Measurements from ENCODE around the gene TRIM34.
"Not testable (repeated sequence)": the region's sequence is repeated elsewhere in the genome, so short reads cannot be mapped to it uniquely, and the experiment has no call there.

The TRIM34 gene

GRCh38 chr11:5624489-5625279, at the start of gene TRIM34:
TSS of gene TRIM34 (plus strand) at chr11:5625001. CDS start at chr11:5632332, 7,331 bp downstream.
- DNase-seq (ENCODE audit: low read depth), result peak; percentile 37

DNA sequence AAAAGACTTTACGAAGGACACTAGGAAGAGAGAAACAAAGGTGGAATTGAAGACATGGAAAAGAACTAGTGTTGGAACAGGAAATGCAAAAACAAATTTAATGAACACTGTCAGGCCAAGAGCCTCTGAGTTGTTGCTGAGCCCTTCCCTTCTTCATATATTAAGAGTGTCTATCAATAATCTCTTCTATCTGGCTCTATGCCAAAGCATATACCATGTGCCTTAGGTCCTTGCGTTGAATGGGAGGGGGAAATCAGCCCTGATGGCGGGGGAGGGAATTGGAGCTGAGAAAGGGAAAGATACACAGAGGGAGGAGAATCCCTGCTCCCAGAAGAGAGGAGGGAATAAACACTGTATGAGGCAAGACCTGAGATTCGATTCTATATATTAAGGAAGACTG, 49.6 kb upstream of the TRIM34 start:
- DNase-seq (ENCODE audit: low read depth), result no peak

DNA sequence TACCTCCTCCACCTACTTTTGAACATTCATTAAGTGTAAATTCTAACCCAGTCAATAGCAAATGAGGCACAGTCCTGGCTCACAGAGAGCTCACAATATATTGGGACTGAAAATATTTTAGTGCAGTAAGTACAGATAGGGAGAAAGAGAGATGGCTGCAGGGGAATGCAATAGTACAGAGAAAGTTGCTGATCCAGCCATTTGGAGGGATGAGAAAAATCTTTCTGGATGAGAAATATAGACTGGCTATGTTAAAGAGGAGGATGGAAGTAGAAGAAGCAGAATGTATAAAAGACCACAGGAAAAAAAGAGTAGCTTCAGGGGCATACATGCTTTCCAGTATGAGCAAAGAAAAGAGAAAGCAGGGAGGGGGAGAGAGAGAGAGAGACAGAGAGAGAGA, 47.7 kb upstream of the TRIM34 start:
- DNase-seq (ENCODE audit: low read depth), result no peak

- no peak for DNase-seq (ENCODE audit: low read depth)
Observed at GRCh38 chr11:5580577-5580976, 44.2 kb upstream of the TRIM34 start, which contains the start of gene OR52B6. TSS of gene OR52B6 (plus strand) at chr11:5580877. CDS start at chr11:5580877, 0 bp downstream.

DNA sequence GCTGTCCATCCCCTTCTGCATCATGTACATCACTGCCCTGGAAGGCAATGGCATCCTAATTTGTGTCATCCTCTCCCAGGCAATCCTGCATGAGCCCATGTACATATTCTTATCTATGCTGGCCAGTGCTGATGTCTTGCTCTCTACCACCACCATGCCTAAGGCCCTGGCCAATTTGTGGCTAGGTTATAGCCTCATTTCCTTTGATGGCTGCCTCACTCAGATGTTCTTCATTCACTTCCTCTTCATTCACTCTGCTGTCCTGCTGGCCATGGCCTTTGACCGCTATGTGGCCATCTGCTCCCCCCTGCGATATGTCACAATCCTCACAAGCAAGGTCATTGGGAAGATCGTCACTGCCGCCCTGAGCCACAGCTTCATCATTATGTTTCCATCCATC, 43.8 kb upstream of the TRIM34 start:
- DNase-seq (ENCODE audit: low read depth), result no peak

DNA sequence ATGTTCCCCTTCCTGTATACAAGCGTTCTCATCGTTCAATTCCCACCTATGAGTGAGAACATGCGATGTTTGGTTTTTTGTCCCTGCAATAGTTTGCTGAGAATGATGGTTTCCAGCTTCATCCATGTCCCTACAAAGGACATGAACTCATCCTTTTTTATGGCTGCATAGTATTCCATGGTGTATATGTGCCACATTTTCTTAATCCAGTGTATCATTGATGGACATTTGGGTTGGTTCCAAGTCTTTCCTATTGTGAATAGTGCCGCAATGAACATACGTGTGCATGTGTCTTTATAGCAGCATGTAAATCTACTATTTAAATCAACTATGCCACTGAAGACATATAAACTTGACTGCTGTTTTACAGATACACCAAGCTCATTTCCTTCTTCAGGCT, 40.3 kb upstream of the TRIM34 start:
- not testable (repeated sequence) for DNase-seq (ENCODE audit: low read depth)

DNA sequence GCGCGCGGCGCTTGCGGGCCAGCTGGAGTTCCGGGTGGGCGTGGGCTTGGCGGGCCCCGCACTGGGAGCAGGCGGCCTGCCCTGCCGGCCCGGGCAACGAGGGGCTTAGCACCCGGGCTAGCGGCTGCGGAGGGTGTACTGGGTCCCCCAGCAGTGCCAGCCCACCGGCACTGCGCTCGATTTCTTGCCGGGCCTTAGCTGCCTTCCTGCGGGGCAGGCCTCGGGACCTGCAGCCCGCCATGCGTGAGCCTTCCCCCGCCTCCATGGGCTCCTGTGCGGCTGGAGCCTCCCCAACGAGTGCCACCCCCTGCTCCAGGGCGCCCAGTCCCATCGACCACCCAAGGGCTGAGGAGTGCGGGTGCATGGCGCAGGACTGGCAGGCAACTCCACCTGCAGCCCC, 34.9 kb upstream of the TRIM34 start:
- DNase-seq (ENCODE audit: low read depth), result not testable (repeated sequence)

GRCh38 chr11:5591613-5592012, 33.2 kb upstream of the TRIM34 start:
- DNase-seq (ENCODE audit: low read depth), result no peak

DNA sequence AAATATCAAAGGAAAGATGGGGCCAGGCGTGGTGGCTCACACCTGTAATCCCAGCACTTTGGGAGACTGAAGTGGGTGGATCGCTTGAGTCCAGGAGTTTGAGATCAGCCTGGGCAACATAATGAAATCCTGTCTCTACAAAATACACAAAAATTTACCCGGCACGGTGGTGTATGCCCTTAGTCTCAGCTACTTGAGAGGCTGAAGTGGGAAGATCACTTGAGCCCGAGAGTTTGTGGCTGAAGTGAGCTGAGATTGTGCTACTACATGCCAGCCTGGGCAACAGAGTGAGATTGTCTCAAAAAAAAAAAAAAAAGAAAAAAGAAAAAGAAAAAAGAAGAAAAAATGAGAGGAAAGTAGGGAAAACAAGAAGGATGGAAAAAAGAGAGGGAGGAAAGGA, 32.2 kb upstream of the TRIM34 start:
- DNase-seq (ENCODE audit: low read depth), result no peak

DNA sequence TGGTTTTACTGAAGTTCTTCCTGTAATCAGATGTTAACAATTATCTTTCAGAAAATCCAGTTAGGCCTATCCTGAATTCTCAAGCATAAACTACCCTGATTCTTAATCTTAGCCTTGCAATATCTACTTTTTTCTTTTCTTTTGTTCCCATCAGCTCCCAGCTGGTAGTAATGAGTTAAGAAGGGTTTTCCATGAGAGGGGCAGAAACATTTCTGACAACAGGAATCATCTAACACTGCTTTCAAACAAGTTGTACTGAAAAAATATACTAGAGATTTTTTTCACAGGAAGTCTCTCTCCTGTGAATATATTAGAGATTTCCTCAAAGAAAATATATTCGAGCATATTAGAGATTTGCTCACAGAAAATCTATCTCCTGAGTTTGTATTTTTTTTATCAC, 31.7 kb upstream of the TRIM34 start:
- no peak for DNase-seq (ENCODE audit: low read depth)

GRCh38 chr11:5596607-5597201, 28.1 kb upstream of the TRIM34 start, which contains the start of gene TRIM6:
TSS of gene TRIM6 (plus strand) at chr11:5596637. CDS start at chr11:5596898, 261 bp downstream.
- no peak for DNase-seq (ENCODE audit: low read depth)

DNA sequence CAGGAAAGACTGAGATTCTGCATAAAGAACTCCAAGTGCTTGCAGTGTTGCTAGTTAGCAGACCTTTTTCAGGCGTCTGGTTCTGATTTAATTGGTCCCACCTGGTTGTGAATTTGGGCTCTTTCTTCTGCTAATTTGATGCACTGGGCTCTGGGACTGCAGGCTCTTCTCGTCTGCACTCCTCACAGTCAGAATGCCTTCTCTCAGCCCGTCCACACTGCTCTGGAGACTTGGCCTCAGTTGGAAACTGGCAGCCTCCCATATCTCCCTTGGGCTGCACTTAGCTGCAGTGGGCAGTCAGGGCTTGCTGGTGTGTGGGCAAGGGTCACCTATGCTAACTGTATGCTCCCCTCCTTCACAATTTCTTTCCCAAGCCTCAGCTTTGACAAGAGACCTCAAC, 26.8 kb upstream of the TRIM34 start:
- no peak for DNase-seq (ENCODE audit: low read depth)

GRCh38 chr11:5600374-5600851, 24.4 kb upstream of the TRIM34 start:
- peak; percentile 36 for DNase-seq (ENCODE audit: low read depth)

DNA sequence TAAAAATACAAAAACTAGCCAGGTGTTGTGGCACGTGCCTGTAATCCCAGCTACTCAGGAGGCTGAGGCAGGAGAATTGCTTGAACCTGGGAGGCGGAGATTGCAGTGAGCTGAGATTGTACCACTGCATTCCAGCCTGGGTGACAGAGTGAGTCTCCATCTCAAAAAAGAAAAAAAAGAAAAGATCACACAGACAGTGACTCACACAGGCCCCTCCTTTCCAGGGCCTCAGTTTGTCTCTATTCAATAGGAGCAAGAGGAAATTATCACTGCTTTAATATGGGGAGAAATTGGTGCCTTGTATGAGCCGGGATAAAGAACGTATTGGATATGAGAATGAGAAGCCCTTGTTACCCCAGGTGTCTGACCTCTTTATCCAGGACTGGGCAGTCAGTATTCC, 22.0 kb upstream of the TRIM34 start:
- not testable (repeated sequence) for DNase-seq (ENCODE audit: low read depth)

GRCh38 chr11:5603326-5603725, 21.5 kb upstream of the TRIM34 start:
- no peak for DNase-seq (ENCODE audit: low read depth)

DNA sequence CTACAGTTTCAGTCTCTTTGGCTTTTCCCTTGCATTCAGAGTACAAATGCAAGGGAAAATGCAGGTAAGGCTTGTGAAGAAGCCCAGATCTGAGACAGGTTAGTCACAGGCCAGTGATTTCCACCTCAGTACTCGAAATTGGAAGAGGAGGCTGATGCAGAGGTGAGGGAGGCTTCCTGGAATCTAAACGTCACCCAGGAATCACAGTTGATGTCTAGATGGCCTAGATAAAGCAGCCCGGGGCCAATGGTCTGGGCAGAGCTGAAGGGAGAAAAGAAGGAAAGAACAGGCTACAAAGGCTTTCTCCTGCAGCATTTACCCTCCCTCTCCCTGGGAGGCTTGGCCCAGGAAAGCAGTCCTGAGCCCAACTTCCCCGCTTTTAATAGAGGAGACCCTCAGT, 19.9 kb upstream of the TRIM34 start:
- DNase-seq (ENCODE audit: low read depth), result no peak

DNA sequence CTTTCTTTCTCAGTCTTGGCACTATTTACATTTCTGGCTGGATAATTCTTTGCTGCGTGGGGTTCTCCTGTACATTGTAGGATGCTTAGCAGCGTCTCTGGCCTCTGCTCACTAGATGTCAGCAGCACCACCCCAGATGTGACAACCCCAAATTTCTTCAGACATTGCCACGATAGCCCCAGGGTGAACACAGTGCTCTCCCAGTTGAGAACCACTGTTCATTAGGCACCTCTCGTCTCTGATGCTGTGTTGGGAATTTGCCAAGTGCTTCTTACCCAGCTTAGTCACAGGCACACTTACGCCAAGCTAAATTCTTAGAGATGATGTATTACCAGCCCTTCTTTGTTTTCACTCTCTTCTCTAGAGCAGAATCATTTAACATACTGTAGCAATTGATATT, 19.0 kb upstream of the TRIM34 start:
- DNase-seq (ENCODE audit: low read depth), result no peak

GRCh38 chr11:5608808-5609207, 16.0 kb upstream of the TRIM34 start:
- DNase-seq (ENCODE audit: low read depth), result no peak

DNA sequence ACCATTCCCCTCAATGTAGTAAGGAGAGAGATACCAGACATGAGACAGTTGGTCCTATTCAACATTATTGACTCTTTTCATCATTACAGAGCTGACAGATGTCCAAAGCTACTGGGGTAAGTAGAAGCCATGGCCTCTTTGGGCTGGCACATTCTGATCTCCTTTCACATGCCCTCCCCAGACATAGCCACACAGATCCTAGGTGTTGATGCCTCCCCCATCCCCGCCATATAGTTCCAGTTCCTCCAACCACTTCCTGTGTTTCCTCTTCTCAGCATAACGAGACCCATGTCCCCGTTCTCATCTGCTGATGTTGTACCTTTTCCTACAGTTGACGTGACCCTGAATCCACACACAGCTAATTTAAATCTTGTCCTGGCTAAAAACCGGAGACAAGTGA, 14.4 kb upstream of the TRIM34 start:
- no peak for DNase-seq (ENCODE audit: low read depth)

GRCh38 chr11:5611627-5612026, 13.2 kb upstream of the TRIM34 start:
- DNase-seq (ENCODE audit: low read depth), result no peak

GRCh38 chr11:5618807-5619206, 6.0 kb upstream of the TRIM34 start:
- DNase-seq (ENCODE audit: low read depth), result no peak

DNA sequence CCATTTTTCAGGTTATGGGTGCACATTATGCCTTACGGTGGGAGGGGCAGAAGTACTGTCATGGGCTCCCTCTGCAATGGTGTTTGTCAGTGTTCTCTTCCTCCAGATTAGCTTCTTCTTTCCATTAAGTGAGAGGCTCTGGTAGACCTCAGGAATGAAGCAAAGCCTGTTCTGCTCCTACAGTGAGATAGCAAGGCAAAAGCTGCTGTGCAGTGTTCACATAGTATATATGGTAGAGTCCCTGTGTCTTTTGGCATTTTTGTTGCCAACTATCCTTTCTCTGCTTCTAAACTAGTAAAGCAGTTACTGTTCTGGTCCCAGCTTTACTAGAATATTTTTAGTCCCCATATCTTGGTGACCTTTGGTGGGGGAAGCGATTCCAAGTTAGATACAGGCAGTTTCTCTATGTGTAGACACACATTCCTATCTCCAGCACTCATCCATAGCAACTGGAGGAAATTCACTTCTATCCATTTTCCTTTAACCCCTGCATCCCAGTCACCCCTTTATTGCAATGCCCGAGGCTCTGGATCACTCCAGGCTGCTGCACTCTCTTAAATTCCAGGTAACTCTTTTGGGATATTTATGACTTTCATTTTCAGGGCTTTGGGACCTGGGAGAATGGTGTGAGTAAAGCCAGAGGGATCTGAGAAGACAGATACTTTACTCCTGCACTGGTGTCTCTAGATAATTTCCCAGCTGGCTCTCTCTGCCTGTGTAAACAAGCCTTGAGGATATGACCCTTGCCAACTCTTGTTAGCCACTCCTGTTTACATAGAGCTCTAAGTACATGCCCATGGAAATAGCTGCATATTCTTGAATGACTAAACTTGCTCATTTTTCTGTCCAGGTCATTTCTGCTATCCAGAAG, 3.9 kb upstream of the TRIM34 start:
- no peak for DNase-seq (ENCODE audit: low read depth)
